GM12865 (cell line): ENCODE measurements around the gene CNGA3.
"Not testable (repeated sequence)": the region's sequence is repeated elsewhere in the genome, so short reads cannot be mapped to it uniquely, and the experiment has no call there.

Experiments used
- DNase-seq: peaks from one replicate; pipeline ENCODE4 v3.0.0; 2010; ENCODE audit warnings: low read depth
- H3K4me3 ChIP-seq: 2 replicates; pipeline ENCODE4 v1.5.1; 2011; ENCODE audit warnings: mild to moderate bottlenecking, low read depth, low read length, control low read depth
- TF ChIP-seq, protein P1 (sequence below): IDR thresholded peaks from 2 replicates; pipeline ENCODE4 v1.5.1; 2011; ENCODE audit warnings: low read length, control low read depth, low read depth, inconsistent platforms; ENCODE audit not compliant: insufficient read depth; ENCODE audit errors: missing control alignments

The CNGA3 gene

DNA sequence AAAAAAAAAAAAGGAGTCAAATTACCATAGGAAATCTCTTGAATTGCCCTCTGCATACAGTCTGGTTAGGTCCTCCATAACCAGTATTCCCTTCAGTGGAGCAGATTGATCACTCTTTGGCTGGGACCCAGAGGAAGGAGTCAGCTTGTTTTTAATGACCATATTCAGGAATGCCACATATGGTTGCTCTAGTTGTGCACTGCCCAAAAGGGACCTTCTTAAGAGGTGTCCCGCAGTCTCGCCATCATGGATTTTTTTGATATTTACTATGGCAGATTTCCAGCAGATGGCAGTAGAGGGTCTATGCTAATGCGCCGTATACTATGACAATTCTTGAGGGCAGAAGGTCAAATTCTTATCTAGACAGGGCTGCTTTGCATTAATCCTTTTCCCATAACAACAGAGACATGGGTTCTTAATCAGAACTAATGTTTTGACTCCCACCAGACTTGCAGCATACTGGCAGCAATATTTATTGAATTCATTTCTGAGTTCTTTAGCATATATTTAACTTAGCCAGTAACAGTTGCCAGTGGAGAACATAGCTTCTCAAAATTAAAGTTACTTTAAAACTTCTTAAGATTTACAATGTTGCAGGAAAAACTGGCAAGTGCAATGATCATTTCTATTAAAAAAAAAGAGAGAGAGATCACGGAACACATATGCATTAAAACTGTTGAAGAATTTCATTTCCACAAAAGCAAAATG, 66.6 kb downstream of the CNGA3 start:
- TF ChIP-seq, protein P1, sequence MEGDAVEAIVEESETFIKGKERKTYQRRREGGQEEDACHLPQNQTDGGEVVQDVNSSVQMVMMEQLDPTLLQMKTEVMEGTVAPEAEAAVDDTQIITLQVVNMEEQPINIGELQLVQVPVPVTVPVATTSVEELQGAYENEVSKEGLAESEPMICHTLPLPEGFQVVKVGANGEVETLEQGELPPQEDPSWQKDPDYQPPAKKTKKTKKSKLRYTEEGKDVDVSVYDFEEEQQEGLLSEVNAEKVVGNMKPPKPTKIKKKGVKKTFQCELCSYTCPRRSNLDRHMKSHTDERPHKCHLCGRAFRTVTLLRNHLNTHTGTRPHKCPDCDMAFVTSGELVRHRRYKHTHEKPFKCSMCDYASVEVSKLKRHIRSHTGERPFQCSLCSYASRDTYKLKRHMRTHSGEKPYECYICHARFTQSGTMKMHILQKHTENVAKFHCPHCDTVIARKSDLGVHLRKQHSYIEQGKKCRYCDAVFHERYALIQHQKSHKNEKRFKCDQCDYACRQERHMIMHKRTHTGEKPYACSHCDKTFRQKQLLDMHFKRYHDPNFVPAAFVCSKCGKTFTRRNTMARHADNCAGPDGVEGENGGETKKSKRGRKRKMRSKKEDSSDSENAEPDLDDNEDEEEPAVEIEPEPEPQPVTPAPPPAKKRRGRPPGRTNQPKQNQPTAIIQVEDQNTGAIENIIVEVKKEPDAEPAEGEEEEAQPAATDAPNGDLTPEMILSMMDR: peak; percentile 72
- no peak overlapping the region for H3K4me3 ChIP-seq
- DNase-seq: peak; percentile 84

DNA sequence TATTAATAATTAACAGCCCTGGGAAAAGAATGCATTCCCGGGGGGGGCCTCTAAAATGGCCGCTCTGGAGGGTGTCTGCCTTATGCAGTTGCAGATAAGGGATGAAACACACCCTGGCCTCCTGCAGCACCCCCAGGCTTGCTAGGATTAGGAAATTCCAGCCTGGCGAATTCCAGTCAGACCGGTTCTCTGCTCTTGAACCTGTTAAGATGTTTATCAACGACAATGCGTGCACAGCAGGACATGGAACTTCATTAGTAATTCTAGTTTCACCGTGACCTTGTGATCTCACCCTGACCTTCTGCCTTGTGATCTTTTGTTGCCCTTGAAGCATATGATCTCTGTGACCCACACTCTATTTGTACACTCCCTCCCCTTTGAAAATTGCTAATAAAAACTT, 68.0 kb downstream of the CNGA3 start:
- DNase-seq, H3K4me3 ChIP-seq: not testable (repeated sequence)

DNA sequence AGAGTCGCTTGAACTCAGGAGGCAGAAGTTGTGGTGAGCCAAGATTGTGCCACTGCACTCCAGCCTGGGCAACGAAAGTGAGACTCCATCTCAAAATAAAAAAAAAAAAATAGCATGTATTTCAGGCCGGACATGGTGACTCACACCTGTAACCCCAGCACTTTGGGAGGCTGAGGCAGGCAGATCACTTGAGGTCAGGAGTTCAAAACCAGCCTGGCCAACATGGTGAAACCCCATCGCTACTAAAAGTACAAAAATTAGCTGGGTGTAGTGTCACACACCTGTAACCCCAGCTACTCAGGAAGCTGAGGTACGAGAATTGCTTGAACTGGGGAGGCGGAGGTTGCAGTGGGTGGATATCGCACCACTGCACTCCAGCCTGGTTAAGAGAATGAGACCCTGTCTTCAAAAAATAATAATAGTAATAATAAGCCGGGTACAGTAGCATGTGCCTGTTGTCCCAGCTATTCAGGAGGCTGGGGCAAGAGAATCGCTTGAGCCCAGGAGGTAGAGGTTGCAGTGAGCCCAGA, 69.5 kb downstream of the CNGA3 start:
- DNase-seq: peak; percentile 32

DNA sequence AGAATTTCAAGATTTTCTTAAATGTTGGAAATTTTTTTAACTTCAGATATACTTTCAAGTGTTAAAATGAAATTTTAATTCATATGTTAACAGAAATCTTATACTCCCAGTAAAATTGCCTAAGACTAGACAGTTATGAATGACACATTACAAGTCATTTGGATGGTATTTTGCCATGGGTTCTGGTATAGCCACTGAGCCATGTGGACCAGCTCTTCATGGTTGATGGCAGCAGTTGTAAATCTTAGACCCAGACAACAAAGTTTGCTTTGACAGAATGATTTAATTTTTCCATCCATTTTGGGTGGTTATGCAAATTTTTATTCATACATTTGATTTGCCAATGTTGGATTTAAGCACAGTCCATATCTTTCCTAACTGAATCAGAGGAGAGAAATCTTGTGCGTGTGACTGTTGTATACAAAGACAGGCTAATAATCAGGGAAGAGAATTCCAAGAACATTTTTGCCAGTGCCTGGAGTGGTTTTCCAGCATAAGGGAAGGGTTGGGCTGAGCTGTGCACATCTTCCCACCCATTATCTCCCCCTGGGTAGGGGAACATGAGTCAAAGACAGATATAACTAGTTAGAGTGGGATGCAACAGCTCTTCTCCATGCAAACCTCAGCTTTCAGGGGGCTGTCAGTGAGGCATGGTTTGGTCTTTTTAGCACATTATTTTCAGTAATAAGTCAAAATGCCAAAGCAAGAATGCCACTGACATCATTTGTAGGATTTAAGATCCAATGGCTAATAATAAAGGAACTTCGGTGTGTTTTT, 70.3 kb downstream of the CNGA3 start:
- no peak overlapping the region for H3K4me3 ChIP-seq
- no peak for DNase-seq
- TF ChIP-seq, protein P1: no peak

More for the DNA sequence above, 69.5 kb downstream of the CNGA3 start:
- not testable (repeated sequence) for H3K4me3 ChIP-seq

DNA sequence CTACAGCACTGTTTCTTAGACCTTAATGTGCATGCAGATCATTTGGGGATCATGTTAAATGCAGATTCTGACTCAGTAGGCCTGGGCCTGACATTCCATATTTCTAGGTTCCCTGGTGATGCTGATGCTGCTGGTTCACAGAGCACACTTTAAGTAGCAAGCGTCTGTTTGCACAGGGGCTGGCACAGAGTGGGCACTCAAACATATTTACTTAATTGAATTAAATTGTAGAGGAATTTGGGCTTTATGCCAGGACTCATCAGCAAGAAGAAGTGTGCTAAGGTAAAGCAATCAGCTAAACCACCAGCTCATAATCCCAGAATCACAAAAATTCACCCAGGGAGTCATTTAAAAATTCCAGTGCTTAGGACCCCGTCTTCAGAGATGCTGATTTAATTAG, 73.3 kb downstream of the CNGA3 start:
- TF ChIP-seq, protein P1: no peak
- no peak for DNase-seq
- no peak overlapping the region for H3K4me3 ChIP-seq

DNA sequence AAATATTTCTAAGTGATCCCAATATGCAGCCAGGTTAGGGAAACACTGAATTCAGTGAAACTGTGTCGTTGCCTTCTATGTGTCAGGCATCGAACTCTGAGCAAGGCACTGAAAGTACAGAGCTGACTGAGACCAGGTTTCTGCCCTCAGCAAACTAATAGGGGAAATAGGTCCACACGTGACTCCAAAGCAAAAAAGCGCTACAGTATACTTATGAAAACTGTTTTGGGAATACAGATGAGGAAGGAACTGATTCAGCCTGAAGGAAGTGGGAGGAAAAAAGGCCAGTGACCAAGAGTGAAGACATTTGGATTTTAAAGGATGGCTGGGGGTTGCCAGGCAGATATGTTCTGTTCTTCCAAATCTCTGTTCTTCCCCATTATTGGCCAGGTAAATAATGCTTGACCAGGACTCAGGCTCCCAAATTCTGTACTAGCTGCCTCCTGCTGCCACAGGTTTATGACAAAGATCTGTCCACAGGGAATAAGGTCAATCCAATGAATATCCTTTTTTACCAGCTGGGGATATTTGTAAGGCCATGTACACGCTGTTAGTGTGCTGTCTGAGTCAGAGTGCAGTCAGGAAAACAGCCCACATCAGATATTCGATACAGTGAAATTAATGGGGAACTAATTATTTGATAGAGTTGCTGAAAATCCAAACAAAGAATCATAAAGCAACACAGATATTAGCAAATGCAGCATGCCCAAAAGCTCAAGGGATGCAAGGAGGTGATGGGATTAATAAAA, 73.9 kb downstream of the CNGA3 start:
- no peak for DNase-seq
- TF ChIP-seq, protein P1: no peak
- no peak overlapping the region for H3K4me3 ChIP-seq

DNA sequence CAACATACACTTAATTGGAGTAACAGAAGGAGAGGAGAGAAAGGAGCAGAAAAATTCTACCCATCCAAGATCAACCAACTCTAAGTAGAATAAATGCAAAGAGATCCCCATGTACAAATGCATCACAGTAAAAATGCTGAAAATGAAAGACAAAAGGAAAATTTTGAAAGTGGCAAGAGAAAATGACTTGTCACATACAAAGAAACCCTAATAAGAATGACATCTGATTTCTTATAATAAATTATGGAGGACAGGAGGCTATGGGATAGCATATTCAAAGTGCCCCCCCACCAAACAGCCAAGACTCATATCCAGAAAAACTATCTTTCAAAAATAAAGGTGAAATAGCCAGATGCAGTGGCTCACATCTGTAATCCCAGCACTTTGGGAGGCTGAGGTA, 76.2 kb downstream of the CNGA3 start:
- no peak for DNase-seq
- no peak overlapping the region for H3K4me3 ChIP-seq
- TF ChIP-seq, protein P1: no peak
